ENCODE data around the gene FNTB. TPM values are rescaled to one million over a fixed set of nuclear protein-coding genes. Genes with fewer than 3 reads are reported as not detected.
"Not testable (repeated sequence)": the region's sequence is repeated elsewhere in the genome, so short reads cannot be mapped to it uniquely, and the experiment has no call there.

FNTB gene
- total RNA-seq, 1 donor from 2014 or later: 19.9 TPM

DNA sequence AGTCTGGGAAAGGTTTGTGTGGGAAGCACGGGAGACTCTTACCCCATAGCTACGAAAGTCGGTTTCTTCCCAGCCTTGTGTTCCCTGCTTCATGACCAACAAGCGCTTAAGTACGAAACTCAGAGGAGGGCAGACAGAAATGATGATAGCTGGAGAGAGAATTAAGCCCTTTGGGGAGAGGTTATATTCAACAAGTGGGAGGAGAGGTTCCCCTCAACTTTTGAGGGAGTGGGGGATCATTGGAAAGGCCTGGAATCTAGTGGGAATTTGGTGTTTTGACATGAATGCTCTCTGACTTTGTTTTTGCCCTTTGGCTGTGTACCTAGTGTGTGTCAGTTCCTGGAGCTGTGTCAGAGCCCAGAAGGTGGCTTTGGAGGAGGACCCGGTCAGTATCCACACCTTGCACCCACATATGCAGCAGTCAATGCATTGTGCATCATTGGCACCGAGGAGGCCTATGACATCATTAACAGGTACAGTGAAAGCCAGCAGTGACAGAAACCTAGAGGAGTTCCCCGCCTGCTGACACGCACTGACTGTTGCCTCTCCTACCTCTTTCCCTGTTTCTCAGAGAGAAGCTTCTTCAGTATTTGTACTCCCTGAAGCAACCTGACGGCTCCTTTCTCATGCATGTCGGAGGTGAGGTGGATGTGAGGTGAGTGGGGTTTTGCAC is 40.6 kb downstream of the FNTB start:
- DNase-seq (ENCODE audit: low read depth) (no peak), FAIRE-seq (no peak)
- no peak overlapping the region for H3K9ac ChIP-seq (ENCODE audit: low read length)
- H3K79me2 ChIP-seq (ENCODE audit: insufficient read depth, low read length): no peaks in the 10 kb centered on the region
- H2AFZ ChIP-seq (ENCODE audit: low read depth, low read length): no peak overlapping the region
- no peaks in the 10 kb centered on the region for H4K20me1 ChIP-seq (ENCODE audit: insufficient read depth, low read length)
- H3K27ac ChIP-seq (ENCODE audit: low read depth, low read length): no peak overlapping the region
- H3K27me3 ChIP-seq (ENCODE audit: insufficient read depth, low read length): no peaks in the 10 kb centered on the region
- no peak overlapping the region for H3K4me3 ChIP-seq (ENCODE audit: insufficient read depth, low read depth, low read length)
- Mint-ChIP-seq H3K36me3 (ENCODE audit: low read depth, unreplicated experiment) (peaks cover 12% of the 10 kb centered on the region), H3K27me3 (ENCODE audit: low read depth, unreplicated experiment) (no peaks in the 10 kb centered on the region), H3K9me3 (ENCODE audit: unreplicated experiment) (no peaks in the 10 kb centered on the region), H3K4me1 (ENCODE audit: low read depth, unreplicated experiment) (no peaks in the 10 kb centered on the region), H3K27ac (ENCODE audit: unreplicated experiment) (no peak overlapping the region), H3K4me3 (ENCODE audit: unreplicated experiment) (no peak overlapping the region)
- TF ChIP-seq, protein P1, sequence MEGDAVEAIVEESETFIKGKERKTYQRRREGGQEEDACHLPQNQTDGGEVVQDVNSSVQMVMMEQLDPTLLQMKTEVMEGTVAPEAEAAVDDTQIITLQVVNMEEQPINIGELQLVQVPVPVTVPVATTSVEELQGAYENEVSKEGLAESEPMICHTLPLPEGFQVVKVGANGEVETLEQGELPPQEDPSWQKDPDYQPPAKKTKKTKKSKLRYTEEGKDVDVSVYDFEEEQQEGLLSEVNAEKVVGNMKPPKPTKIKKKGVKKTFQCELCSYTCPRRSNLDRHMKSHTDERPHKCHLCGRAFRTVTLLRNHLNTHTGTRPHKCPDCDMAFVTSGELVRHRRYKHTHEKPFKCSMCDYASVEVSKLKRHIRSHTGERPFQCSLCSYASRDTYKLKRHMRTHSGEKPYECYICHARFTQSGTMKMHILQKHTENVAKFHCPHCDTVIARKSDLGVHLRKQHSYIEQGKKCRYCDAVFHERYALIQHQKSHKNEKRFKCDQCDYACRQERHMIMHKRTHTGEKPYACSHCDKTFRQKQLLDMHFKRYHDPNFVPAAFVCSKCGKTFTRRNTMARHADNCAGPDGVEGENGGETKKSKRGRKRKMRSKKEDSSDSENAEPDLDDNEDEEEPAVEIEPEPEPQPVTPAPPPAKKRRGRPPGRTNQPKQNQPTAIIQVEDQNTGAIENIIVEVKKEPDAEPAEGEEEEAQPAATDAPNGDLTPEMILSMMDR (IDR thresholded peaks at IDR 0.05; ENCODE audit: insufficient read depth, low read depth, low read length): no peak
- TF ChIP-seq EZH2 (IDR thresholded peaks at IDR 0.05; ENCODE audit: insufficient read depth, low read length): no peak
- no peaks in the 10 kb centered on the region for H3K4me1 ChIP-seq (ENCODE audit: insufficient read depth, low read length)
- H3K36me3 ChIP-seq (ENCODE audit: insufficient read depth, low read length): peaks cover 10% of the 10 kb centered on the region
- no peak overlapping the region for H3K4me2 ChIP-seq (ENCODE audit: low read length)
- no peaks in the 10 kb centered on the region for H3K9me3 ChIP-seq (ENCODE audit: insufficient read depth, low read depth, low read length)

DNA sequence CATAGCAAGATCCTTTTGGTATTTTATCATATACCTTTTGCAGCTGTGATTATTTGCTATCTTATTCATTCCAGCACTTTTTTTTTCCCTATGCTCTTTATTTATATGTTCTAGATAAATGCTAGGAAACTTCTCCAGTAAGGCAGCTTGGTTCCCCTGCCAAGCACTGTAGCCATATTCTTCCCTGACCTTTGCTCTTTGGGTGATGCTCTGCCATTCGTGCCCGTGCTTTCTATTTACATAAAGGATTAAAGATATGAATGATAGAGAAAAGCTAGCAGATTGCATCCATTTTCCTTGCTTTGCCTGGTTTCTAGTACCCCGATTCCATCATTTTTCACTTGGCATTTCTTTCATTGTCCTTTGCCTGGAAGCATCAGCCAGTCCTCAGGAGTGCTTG is 42.2 kb downstream of the FNTB start:
- Mint-ChIP-seq H3K27me3 (ENCODE audit: low read depth, unreplicated experiment) (no peaks in the 10 kb centered on the region), H3K4me3 (ENCODE audit: unreplicated experiment) (no peak overlapping the region), H3K27ac (ENCODE audit: unreplicated experiment) (no peak overlapping the region), H3K9me3 (ENCODE audit: unreplicated experiment) (no peaks in the 10 kb centered on the region), H3K4me1 (ENCODE audit: low read depth, unreplicated experiment) (no peaks in the 10 kb centered on the region), H3K36me3 (ENCODE audit: low read depth, unreplicated experiment) (peaks cover 12% of the 10 kb centered on the region)
- Histone ChIP-seq H3K9me3 (ENCODE audit: insufficient read depth, low read depth, low read length) (no peaks in the 10 kb centered on the region), H3K4me2 (ENCODE audit: low read length) (no peak overlapping the region), H3K36me3 (ENCODE audit: insufficient read depth, low read length) (peaks cover 19% of the 10 kb centered on the region), H3K4me3 (ENCODE audit: insufficient read depth, low read depth, low read length) (no peak overlapping the region), H4K20me1 (ENCODE audit: insufficient read depth, low read length) (no peaks in the 10 kb centered on the region), H3K9ac (ENCODE audit: low read length) (no peak overlapping the region), H2AFZ (ENCODE audit: low read depth, low read length) (no peak overlapping the region), H3K79me2 (ENCODE audit: insufficient read depth, low read length) (no peaks in the 10 kb centered on the region), H3K4me1 (ENCODE audit: insufficient read depth, low read length) (no peaks in the 10 kb centered on the region), H3K27ac (ENCODE audit: low read depth, low read length) (no peak overlapping the region), H3K27me3 (ENCODE audit: insufficient read depth, low read length) (no peaks in the 10 kb centered on the region)
- no peak for FAIRE-seq
- no peak for DNase-seq (ENCODE audit: low read depth)
- TF ChIP-seq, protein P1 (IDR thresholded peaks at IDR 0.05; ENCODE audit: insufficient read depth, low read depth, low read length): no peak
- TF ChIP-seq EZH2 (IDR thresholded peaks at IDR 0.05; ENCODE audit: insufficient read depth, low read length): no peak

DNA sequence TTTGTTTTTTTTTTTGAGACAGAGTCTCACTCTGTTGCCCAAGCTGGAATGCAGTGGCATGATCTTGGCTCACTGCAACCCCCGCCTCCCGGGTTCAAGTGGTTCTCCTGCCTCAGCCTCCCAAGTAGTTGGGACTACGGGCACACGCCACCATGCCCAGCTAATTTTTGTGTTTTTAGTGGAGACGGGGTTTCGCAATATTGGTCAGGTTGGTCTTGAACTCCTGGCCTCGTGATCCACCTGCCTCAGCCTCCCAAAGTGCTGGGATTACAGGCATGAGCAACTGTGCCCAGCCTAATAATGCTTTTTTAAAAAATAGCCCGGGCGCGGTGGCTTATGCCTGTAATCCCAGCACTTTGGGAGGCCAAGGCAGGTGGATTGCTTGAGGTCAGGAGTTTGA is 44.6 kb downstream of the FNTB start:
- not testable (repeated sequence) for H3K4me1 ChIP-seq (ENCODE audit: insufficient read depth, low read length); H3K9me3 ChIP-seq (ENCODE audit: insufficient read depth, low read depth, low read length); H3K9ac ChIP-seq (ENCODE audit: low read length); H3K27me3 ChIP-seq (ENCODE audit: insufficient read depth, low read length); H3K27ac Mint-ChIP-seq (ENCODE audit: unreplicated experiment); H2AFZ ChIP-seq (ENCODE audit: low read depth, low read length); H3K27ac ChIP-seq (ENCODE audit: low read depth, low read length); H3K4me2 ChIP-seq (ENCODE audit: low read length); H3K4me3 Mint-ChIP-seq (ENCODE audit: unreplicated experiment); H3K9me3 Mint-ChIP-seq (ENCODE audit: unreplicated experiment); DNase-seq (ENCODE audit: low read depth); H3K27me3 Mint-ChIP-seq (ENCODE audit: low read depth, unreplicated experiment); H3K79me2 ChIP-seq (ENCODE audit: insufficient read depth, low read length); H4K20me1 ChIP-seq (ENCODE audit: insufficient read depth, low read length); FAIRE-seq; H3K4me1 Mint-ChIP-seq (ENCODE audit: low read depth, unreplicated experiment); H3K4me3 ChIP-seq (ENCODE audit: insufficient read depth, low read depth, low read length)
- H3K36me3 ChIP-seq (ENCODE audit: insufficient read depth, low read length): peaks cover 19% of the 10 kb centered on the region
- peaks cover 14% of the 10 kb centered on the region for H3K36me3 Mint-ChIP-seq (ENCODE audit: low read depth, unreplicated experiment)

Measured in astrocyte (in vitro differentiated cells and primary cell).